Omental fat pad (tissue), 4 donors: Measurements from ENCODE around the gene CMBL. TPM values are rescaled to one million over a fixed set of nuclear protein-coding genes. Genes with fewer than 3 reads are reported as not detected.

Source experiments
- ATAC-seq: fragments of 150-250 bp; one replicate; pipeline ENCODE4 v1.9.1; 2016; ENCODE audit warnings: mild to moderate bottlenecking, moderate library complexity; ENCODE audit not compliant: low FRiP score
- DNase-seq: peaks from one replicate; pipeline ENCODE4 v3.0.0-alpha.2; 2019; ENCODE audit warnings: low spot score
- CTCF ChIP-seq, 3 donors: fragments of 450-650 bp; IDR thresholded peaks; one replicate each; pipeline ENCODE4 v1.5.1; 2016 to 2017; ENCODE audit warnings: antibody characterized with exemption in 3 of 3, mild to moderate bottlenecking in 3 of 3, moderate library complexity in 2 of 3
- total RNA-seq, 4 donors: library from RNA; depleted of rRNA; stranded (reverse); fragments of >200 nt; gene quantifications; one replicate each; pipeline ENCODE4 v1.1.0, GENCODE V29; 2016

Gene CMBL
- total RNA-seq, 4 donors from 2014 or later: 7.1 to 16.7 (median 8.7) TPM

GRCh38 chr5:10338686-10339057 is 31.0 kb upstream of the CMBL start:
- no peak for TF ChIP-seq CTCF (IDR thresholded peaks at IDR 0.05)
- no peak for ATAC-seq

GRCh38 chr5:10337986-10338385 is 30.3 kb upstream of the CMBL start:
- ATAC-seq: no peak
- no peak for DNase-seq
- TF ChIP-seq CTCF (IDR thresholded peaks at IDR 0.05): no peak

More at GRCh38 chr5:10338686-10339057, 31.0 kb upstream of the CMBL start:
- no peak for DNase-seq

GRCh38 chr5:10337107-10337506 is 29.4 kb upstream of the CMBL start:
- ATAC-seq: no peak
- TF ChIP-seq CTCF (IDR thresholded peaks at IDR 0.05): no peak
- DNase-seq: no peak

GRCh38 chr5:10335711-10336470 is 28.2 kb upstream of the CMBL start:
- DNase-seq: no peak
- TF ChIP-seq CTCF (IDR thresholded peaks at IDR 0.05): no peak
- no peak for ATAC-seq

- TF ChIP-seq CTCF (IDR thresholded peaks at IDR 0.05): no peak
- DNase-seq (no peak), ATAC-seq (no peak)
Measured at GRCh38 chr5:10334831-10335230, 27.1 kb upstream of the CMBL start.

- no peak for DNase-seq
- TF ChIP-seq CTCF (IDR thresholded peaks at IDR 0.05): no peak
Measured at GRCh38 chr5:10333154-10334006, 25.7 kb upstream of the CMBL start.

More at GRCh38 chr5:10333154-10334006, 25.7 kb upstream of the CMBL start:
- ATAC-seq: peak; percentile 33
